Psoas muscle (tissue), 8 donors: Measurements from ENCODE around the gene TMEM263. TPM values are rescaled to one million over a fixed set of nuclear protein-coding genes. Genes with fewer than 3 reads are reported as not detected.
A peak's percentile ranks its signal among the peaks of the same experiment; 100 is the strongest.

Experiments
- ATAC-seq, 4 donors: fragments of 200-7000 bp; cut with Tn5 transposase; one replicate each; pipeline ENCODE4 v1.9.1; 2020; ENCODE audit warnings: moderate library complexity in 3 of 4, mild to moderate bottlenecking in 2 of 4
- DNase-seq, 2 donors: peaks; one replicate each; pipeline ENCODE4 v3.0.0-alpha.2; 2020
- H3K27ac ChIP-seq: fragments of 200-600 bp; one replicate; pipeline ENCODE4 v1.8.0; 2022
- H3K27me3 ChIP-seq, 3 donors: fragments of 200-600 bp in 1 of 3; one replicate each; pipeline versions ENCODE4 v1.6.1 to v1.8.0; 2013 to 2022; ENCODE audit warnings: low read length in 2 of 3, mild to moderate bottlenecking in 2 of 3, moderate library complexity in 1 of 3; ENCODE audit not compliant: insufficient read depth in 3 of 3
- H3K36me3 ChIP-seq, 2 donors: fragments of 200-600 bp in 1 of 2; one replicate each; pipeline versions ENCODE4 v1.6.1 to v1.8.0; 2013 to 2022; ENCODE audit warnings: low read depth in 1 of 2, mild to moderate bottlenecking in 1 of 2, moderate library complexity in 1 of 2; ENCODE audit not compliant: insufficient read depth in 1 of 2
- H3K4me1 ChIP-seq: fragments of 200-600 bp; one replicate; pipeline ENCODE4 v1.8.0; 2022
- H3K4me3 ChIP-seq: fragments of 200-600 bp; one replicate; pipeline ENCODE4 v1.8.0; 2022; ENCODE audit warnings: mild to moderate bottlenecking
- H3K9me3 ChIP-seq: fragments of 200-600 bp; one replicate; pipeline ENCODE4 v1.8.0; 2022
- CTCF ChIP-seq: fragments of 200-600 bp; IDR thresholded peaks from one replicate; pipeline ENCODE4 v1.8.0; 2022; ENCODE audit warnings: antibody characterized with exemption
- WGBS, 3 donors: extraction: QIAGEN DNeasy Blood & Tissue Kit; methylation state at CpG; one replicate each; pipeline versions ENCODE4 v1.1.6 to v1.1.7; 2013; 5-methylcytosine and 5-hydroxymethylcytosine counted together
- intact Hi-C, 2 donors: fragments of 100-400 bp; cut with DNase I; formaldehyde crosslinking; loops; one replicate each; pipeline versions ENCODE4 v1.11.0 to v1.14.2; 2022
- polyA plus RNA-seq, 3 donors: library from polyadenylated mRNA; stranded (reverse); fragments of 200-250 nt; gene quantifications; one replicate each; pipeline ENCODE4 v1.2.3, GENCODE V29; 2013
- total RNA-seq, 4 donors: library from RNA; stranded (reverse); fragmentation: NEBNext Ultra II Directional in 2 of 4; extraction: Animal tissue kit (Norgen Biotek cat#: 25700) in 2 of 4; gene quantifications; one replicate each; pipeline versions ENCODE4 v1.2.1 to v1.2.4, GENCODE V29; 2021 to 2023
- donor health status: healthy with polysubstance abuse.
- donor health status: DM: no; HTN: no; CAD: no; lungs with moderate emphysema.
- donor health status: Bipolar disorder and iron deficiency.
- donor health status: healthy.
- donor health status: DM: yes; HTN: yes; CAD: no.
- donor health status: DM: no; HTN: no; CAD: no.
- donor health status: DM: no; HTN: no; CAD: no.
- donor health status: DM: yes; HTN: yes; CAD: no.

TMEM263 gene
- total and polyA plus RNA-seq, 7 donors = 9.5 to 20.8 (median 15.5) TPM

DNA sequence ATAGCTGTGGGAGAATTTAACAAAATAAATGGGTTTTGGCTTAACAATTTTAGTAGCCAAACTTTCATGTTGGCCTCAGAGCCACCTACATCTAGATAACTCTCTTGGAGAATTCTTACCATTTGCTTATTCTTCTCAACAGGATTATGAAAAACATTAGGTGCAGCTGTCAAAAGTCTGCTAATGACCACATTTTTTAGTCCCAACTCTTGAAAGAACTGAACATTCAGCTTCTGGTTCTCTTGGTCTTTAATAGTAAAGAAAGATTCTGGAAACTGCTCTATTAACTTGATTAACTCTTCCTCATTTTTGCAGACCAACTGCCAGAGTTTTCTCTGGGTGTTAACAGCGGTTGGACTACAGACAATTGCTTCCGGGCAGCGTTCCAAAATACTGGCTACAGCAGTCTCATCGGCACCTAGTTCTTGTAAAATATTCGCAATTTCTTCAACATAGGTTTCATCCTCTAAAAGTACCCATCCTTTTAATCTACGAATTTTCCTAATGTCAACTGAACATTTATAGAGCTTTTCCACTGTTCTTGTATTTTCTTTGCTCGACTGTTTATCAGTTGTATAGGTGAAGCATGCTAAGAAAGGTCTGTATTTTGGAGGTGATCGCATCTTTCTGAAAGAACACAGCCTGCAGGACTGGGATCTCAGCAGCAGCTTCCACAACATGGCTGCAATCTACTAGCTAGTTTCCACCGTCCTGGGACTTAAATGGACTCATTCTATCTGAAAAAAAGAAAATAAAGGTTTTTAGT lies 22.5 kb downstream of the TMEM263 start:
- Histone ChIP-seq H3K27ac (no peak overlapping the region), H3K4me3 (no peak overlapping the region), H3K36me3 (peaks cover 0 to 15% of the 10 kb centered on the region in 2 donors), H3K9me3 (no peaks in the 10 kb centered on the region), H3K4me1 (peaks cover 28% of the 10 kb centered on the region), H3K27me3 (no peaks in the 10 kb centered on the region)
- ATAC-seq = no peak
- DNase-seq = peak; percentile 36 to 62
- intact Hi-C loops = no loop called here
- TF ChIP-seq CTCF = no peak
- whole genome bisulfite sequencing, 3 donors = 35 to 39% (median 35%) methylated on average over 9 of the region's 9 CpGs

- no peak for TF ChIP-seq CTCF
- Histone ChIP-seq H3K27ac (no peak overlapping the region), H3K4me1 (peaks cover 37% of the 10 kb centered on the region), H3K4me3 (no peak overlapping the region), H3K36me3 (peaks cover 0 to 37% of the 10 kb centered on the region in 2 donors), H3K9me3 (no peaks in the 10 kb centered on the region), H3K27me3 (no peaks in the 10 kb centered on the region)
- intact Hi-C loops = no loop called here
- DNase-seq (no peak), ATAC-seq (no peak)
- 82 to 92% (median 86%) methylated on average over 7 of the region's 7 CpGs for WGBS, 3 donors
These were observed 25.2 kb downstream of the TMEM263 start for GRCh38 chr12:106980944-106981343.

DNA sequence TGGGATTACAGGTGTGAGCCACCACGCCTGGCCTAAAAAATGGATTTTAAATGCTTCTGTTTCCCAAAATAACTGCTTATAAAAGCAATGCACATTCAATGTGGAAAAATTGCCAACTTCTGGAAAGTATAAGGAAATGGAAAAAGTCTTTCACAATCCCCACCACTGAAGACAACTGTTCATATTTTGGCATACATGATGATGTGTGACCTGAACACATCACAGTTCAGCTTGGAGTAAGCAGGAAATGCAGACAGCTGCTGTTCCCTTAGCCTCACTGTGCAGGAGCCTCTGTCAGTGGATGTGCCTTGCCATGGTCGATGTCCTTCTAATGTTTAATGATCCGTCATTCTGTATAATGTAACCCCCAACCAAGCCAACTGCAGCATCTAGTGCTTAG lies 26.1 kb downstream of the TMEM263 start:
- no peaks in the 10 kb centered on the region for H3K9me3 ChIP-seq
- 64 to 74% (median 73%) methylated on average over 3 of the region's 3 CpGs for WGBS, 3 donors
- no peaks in the 10 kb centered on the region for H3K27me3 ChIP-seq
- H3K4me1 ChIP-seq = peaks cover 34% of the 10 kb centered on the region
- DNase-seq (no peak), ATAC-seq (no peak)
- H3K27ac ChIP-seq = no peak overlapping the region
- intact Hi-C loops = no loop called here
- H3K36me3 ChIP-seq = peaks cover 0 to 37% of the 10 kb centered on the region in 2 donors
- no peak for TF ChIP-seq CTCF
- H3K4me3 ChIP-seq = no peak overlapping the region

- no peaks in the 10 kb centered on the region for H3K9me3 ChIP-seq
- no peak for DNase-seq
- no peak overlapping the region for H3K4me3 ChIP-seq
- 71 to 88% (median 84%) methylated on average over 1 of the region's 1 CpG for WGBS, 3 donors
- H3K36me3 ChIP-seq = peaks cover 0 to 37% of the 10 kb centered on the region in 2 donors
- no peak for ATAC-seq
- H3K4me1 ChIP-seq = peaks cover 30% of the 10 kb centered on the region
- no peak for TF ChIP-seq CTCF
- H3K27me3 ChIP-seq = no peaks in the 10 kb centered on the region
- no peak overlapping the region for H3K27ac ChIP-seq
- intact Hi-C loops = no loop called here
These were observed 26.5 kb downstream of the TMEM263 start for GRCh38 chr12:106982229-106982628.
